GM12878 (cell line): ENCODE measurements around the gene PTPRM. TPM values are rescaled to one million over a fixed set of nuclear protein-coding genes. Genes with fewer than 3 reads are reported as not detected.

Source experiments
- ATAC-seq: fragments of 200-7000 bp; cut with Tn5 transposase; 3 replicates; pipeline ENCODE4 v1.9.1; 2020; ENCODE audit warnings: mild to moderate bottlenecking, moderate library complexity
- BruUV-seq: library from RNA; stranded (reverse); fragments of 400-500 nt; replicated peaks from 2 replicates; lab custom pipeline; 2021; lab: Mats Ljungman, UMichigan
- CTCF ChIA-PET: fragments of 300-600 bp; sonication (Branson Sonifier 250); formaldehyde crosslinking; extraction: SDS; loops from one replicate; lab custom pipeline; 2021; ENCODE audit warnings: inconsistent platforms; lab: Yijun Ruan, JAX
- POLR2A ChIA-PET: fragments of 350-600 bp; formaldehyde crosslinking; extraction: SDS; loops from one replicate; lab custom pipeline; 2021; ENCODE audit warnings: inconsistent platforms; lab: Charles Lee
- RAD21 ChIA-PET: fragments of 300-600 bp; sonication (Branson Sonifier 250); formaldehyde crosslinking; loops from one replicate; lab custom pipeline; 2023; ENCODE audit warnings: antibody characterized with exemption; ENCODE audit not compliant: unreplicated experiment; lab: Charles Lee
- SMC1A ChIA-PET: fragments of 300-600 bp; sonication (Branson Sonifier 250); formaldehyde crosslinking; loops from one replicate; lab custom pipeline; 2023; ENCODE audit not compliant: unreplicated experiment, uncharacterized antibody; lab: Charles Lee
- DNase-seq: peaks from one replicate; pipeline ENCODE4 v3.0.0-alpha.2; 2011; ENCODE audit warnings: low read depth, low spot score
- FAIRE-seq: peaks from 3 replicates; lab custom pipeline; 2011; peaks lifted over from hg19 to GRCh38; lab: Jason Lieb, UNC
- H2AFZ ChIP-seq: 2 replicates; pipeline ENCODE4 v1.6.0; 2011; ENCODE audit warnings: low read depth, low read length, control low read depth; ENCODE audit not compliant: control insufficient read depth
- H3K27ac ChIP-seq: 2 replicates; pipeline ENCODE4 v1.5.1; 2011; ENCODE audit warnings: control low read depth; ENCODE audit not compliant: control insufficient read depth, insufficient read depth
- H3K27me3 ChIP-seq, 2 experiments: replicated peaks in 1 of 2; 2 replicates each; pipeline versions ENCODE4 v1.6.0 to v1.6.1; 2011; ENCODE audit warnings: low read length in 1 of 2; ENCODE audit not compliant: control insufficient read depth in 2 of 2, insufficient read depth in 2 of 2
- H3K36me3 ChIP-seq, 2 experiments: 2 replicates each; pipeline ENCODE4 v1.5.1; 2011; ENCODE audit warnings: low read length in 1 of 2; ENCODE audit not compliant: control insufficient read depth in 2 of 2, insufficient read depth in 2 of 2
- H3K4me1 ChIP-seq: 2 replicates; pipeline ENCODE4 v1.6.1; 2011; ENCODE audit warnings: mild to moderate bottlenecking, low read length, moderate library complexity, mixed read lengths; ENCODE audit not compliant: control insufficient read depth, insufficient read depth
- H3K4me2 ChIP-seq: 2 replicates; pipeline ENCODE4 v1.6.0; 2011; ENCODE audit warnings: control low read depth; ENCODE audit not compliant: control insufficient read depth, insufficient read depth
- H3K4me3 ChIP-seq: fragments of 200-600 bp; sonication (generic); 2 replicates; pipeline ENCODE4 v1.5.1; 2016
- H3K79me2 ChIP-seq: 2 replicates; pipeline ENCODE4 v1.6.0; 2011; ENCODE audit warnings: low read length; ENCODE audit not compliant: control insufficient read depth, insufficient read depth
- H3K9ac ChIP-seq: 2 replicates; pipeline ENCODE4 v1.8.0; 2011; ENCODE audit warnings: low read length, control low read depth, mixed read lengths; ENCODE audit not compliant: control insufficient read depth, insufficient read depth
- H3K9me3 ChIP-seq: replicated peaks from 3 replicates; pipeline ENCODE4 v1.5.1; 2011; ENCODE audit warnings: mild to moderate bottlenecking, low read length; ENCODE audit not compliant: control insufficient read depth, insufficient read depth
- H4K20me1 ChIP-seq: 2 replicates; pipeline ENCODE4 v1.6.0; 2011; ENCODE audit not compliant: control insufficient read depth, insufficient read depth
- BCL11A ChIP-seq: IDR thresholded peaks from 2 replicates; pipeline ENCODE4 v1.6.1; 2011; ENCODE audit warnings: low read depth, low read length
- CBFB ChIP-seq: IDR thresholded peaks from 2 replicates; pipeline ENCODE4 v1.6.1; 2016; ENCODE audit warnings: antibody characterized with exemption, low read depth
- CTCF ChIP-seq, 3 experiments: IDR thresholded peaks in 2 of 3; conservative IDR thresholded peaks in 1 of 3; 2 replicates each; pipeline ENCODE4 v1.5.1; 2011; ENCODE audit warnings: low read depth in 3 of 3, low read length in 3 of 3, mild to moderate bottlenecking in 3 of 3, control low read depth in 2 of 3, moderate library complexity in 2 of 3, inconsistent platforms in 1 of 3, mixed read lengths in 1 of 3; ENCODE audit not compliant: control insufficient read depth in 2 of 3, insufficient read depth in 1 of 3; ENCODE audit errors: extremely low read depth in 1 of 3
- DPF2 ChIP-seq: fragments of 450-650 bp; IDR thresholded peaks from 2 replicates; pipeline ENCODE4 v1.6.1; 2017; ENCODE audit warnings: mild to moderate bottlenecking
- FOXK2 ChIP-seq: fragments of 450-650 bp; IDR thresholded peaks from 2 replicates; pipeline ENCODE4 v1.6.1; 2017; ENCODE audit warnings: mild to moderate bottlenecking, moderate library complexity
- MEF2A ChIP-seq: IDR thresholded peaks from 2 replicates; pipeline ENCODE4 v1.6.1; 2011; ENCODE audit warnings: low read depth, mild to moderate bottlenecking, low read length, moderate library complexity; ENCODE audit not compliant: insufficient read depth
- MEF2B ChIP-seq: fragments of 450-650 bp; IDR thresholded peaks from 2 replicates; pipeline ENCODE4 v1.6.1; 2018; ENCODE audit warnings: mild to moderate bottlenecking, moderate library complexity; ENCODE audit not compliant: partially characterized antibody, poor library complexity, severe bottlenecking
- PAX5 ChIP-seq: IDR thresholded peaks from 2 replicates; pipeline ENCODE4 v1.6.1; 2011; ENCODE audit warnings: low read depth, low read length, borderline replicate concordance
- RUNX3 ChIP-seq: IDR thresholded peaks from 2 replicates; pipeline ENCODE4 v1.6.1; 2012; ENCODE audit warnings: low read length, inconsistent platforms
- SMARCA5 ChIP-seq: fragments of 450-650 bp; IDR thresholded peaks from 2 replicates; pipeline ENCODE4 v1.6.1; 2017; ENCODE audit warnings: mild to moderate bottlenecking
- SPI1 ChIP-seq: IDR thresholded peaks from 2 replicates; pipeline ENCODE4 v1.6.1; 2011; ENCODE audit warnings: low read depth, mild to moderate bottlenecking, low read length, moderate library complexity, borderline replicate concordance; ENCODE audit not compliant: insufficient read depth
- SREBF1 ChIP-seq: IDR thresholded peaks from 2 replicates; pipeline ENCODE4 v1.6.1; 2012; ENCODE audit warnings: mild to moderate bottlenecking, low read length
- TARDBP ChIP-seq: IDR thresholded peaks from 2 replicates; pipeline ENCODE4 v1.6.1; 2016; ENCODE audit warnings: borderline replicate concordance
- ZNF207 ChIP-seq: fragments of 450-650 bp; IDR thresholded peaks from 2 replicates; pipeline ENCODE4 v1.6.1; 2014; ENCODE audit warnings: antibody characterized with exemption, mild to moderate bottlenecking, borderline replicate concordance
- ZNF687 ChIP-seq: fragments of 450-650 bp; IDR thresholded peaks from 2 replicates; pipeline ENCODE4 v1.6.1; 2017; ENCODE audit warnings: mild to moderate bottlenecking, moderate library complexity
- whole genome bisulfite sequencing: methylation state at CpG from one replicate; pipeline ENCODE4 v1.1.6; 2016; ENCODE audit warnings: low lambda C conversion rate; ENCODE audit not compliant: insufficient replicate concordance, insufficient coverage; ENCODE audit errors: missing lambda C conversion rate; 5-methylcytosine and 5-hydroxymethylcytosine counted together
- in situ Hi-C: fragments of 300-500 bp; cut with MboI; formaldehyde crosslinking; loops from 9 replicates; pipeline ENCODE4 v1.14.3; 2018; ENCODE audit warnings: mixed read lengths
- intact Hi-C: fragments of 100-400 bp; cut with micrococcal nuclease; formaldehyde crosslinking; loops from one replicate; pipeline ENCODE4 v1.14.2; 2022; ENCODE audit not compliant: unreplicated experiment
- polyA plus RNA-seq, 11 experiments: library from polyadenylated mRNA; depleted of rRNA in 4 of 11; unstranded in 6 of 11; stranded (reverse) in 5 of 11; fragments of >200 nt; fragmentation: Nextera tagmentation in 4 of 11; fragmentation: Illumina TruSeq in 1 of 11; extraction: Ambion mirVana in 4 of 11; extraction: Trizol in 1 of 11; gene quantifications; 1 replicate in 1 of 11; 2 replicates in 10 of 11; pipeline versions ENCODE4 v1.2.1 to v1.2.3, GENCODE V29; 2011 to 2016; ENCODE audit warnings: inconsistent platforms in 2 of 11, missing spikeins in 2 of 11, low read depth in 1 of 11
- total RNA-seq, 4 experiments: library from RNA; depleted of rRNA in 3 of 4; stranded (reverse); fragments of >200 nt in 3 of 4; fragmentation: Illumina TruSeq in 1 of 4; extraction: Trizol in 1 of 4; gene quantifications; 2 replicates each; pipeline versions ENCODE4 v1.2.1 to v1.2.3, GENCODE V29; 2013 to 2021

The PTPRM gene
- total and polyA plus RNA-seq, 10 of the 15 experiments (the other 5 are each of a cell fraction or from before 2014, with no cell fraction given), result 0.07 to 22.6 (median 0.60) TPM

- WGBS, result 51% methylated on average over 7 of the region's 7 CpGs
- SMC1A ChIA-PET, result no interaction called here
- H3K4me1 ChIP-seq, result no peaks in the 10 kb centered on the region
- TF ChIP-seq MEF2A, result no peak
- TF ChIP-seq PAX5, result no peak
- no peak for TF ChIP-seq SPI1
- no peak for TF ChIP-seq CTCF (IDR thresholded peaks at IDR 0.05 in 2 of 3, conservative IDR thresholded peaks at IDR 0.05 in 1 of 3; ENCODE audit: control insufficient read depth in 2 of 3, extremely low read depth in 1 of 3, insufficient read depth in 1 of 3, low read depth in 3 of 3, low read length in 3 of 3)
- TF ChIP-seq SREBF1, result no peak
- no peak for TF ChIP-seq MEF2B
- no peak for TF ChIP-seq RUNX3
- TF ChIP-seq CBFB, result no peak
- no peak for TF ChIP-seq SMARCA5
- TF ChIP-seq ZNF207, result no peak
- no peak for TF ChIP-seq FOXK2
- no peak for TF ChIP-seq TARDBP
- no peak for TF ChIP-seq ZNF687
- TF ChIP-seq DPF2, result no peak
- TF ChIP-seq BCL11A, result no peak
- TF ChIP-seq, all 136 proteins: peak for 0
- H3K79me2 ChIP-seq, result no peaks in the 10 kb centered on the region
- in situ Hi-C loops, result no loop called here
- intact Hi-C loops, result no loop called here
- no TSS peak for BruUV-seq
- FAIRE-seq (no peak), DNase-seq (no peak), ATAC-seq (no peak)
- ChIA-PET CTCF (no interaction called here), POLR2A (interaction anchor here (0.7 kb wide), 1 partner anchor 113 kb away, joined by 3 read pairs; no protein-coding TSS in a partner anchor), RAD21 (interaction anchor here (0.9 kb wide), 1 partner anchor 269 kb away, joined by 3 read pairs; no protein-coding TSS in a partner anchor)
- H2AFZ ChIP-seq, result no peak overlapping the region
- H3K27me3 ChIP-seq, result 0 out of 4 replicates have a peak, but pooled peaks cover 0 to under 1% of the 10 kb centered on the region in 2 experiments
- H3K4me2 ChIP-seq, result no peak overlapping the region
- no peaks in the 10 kb centered on the region for H3K9me3 ChIP-seq
- no peak overlapping the region for H3K9ac ChIP-seq
- no peak overlapping the region for H3K4me3 ChIP-seq
- H3K36me3 ChIP-seq, result no peaks in the 10 kb centered on the region
- H4K20me1 ChIP-seq, result no peaks in the 10 kb centered on the region
- H3K27ac ChIP-seq, result no peak overlapping the region
Observed at GRCh38 chr18:7598167-7599047, 31.3 kb downstream of the PTPRM start.
